RCC 7860 (cell line): ENCODE data around the gene MESP2.
"Not testable (repeated sequence)": the region's sequence is repeated elsewhere in the genome, so short reads cannot be mapped to it uniquely, and the experiment has no call there.

Experiments used
- DNase-seq: peaks from one replicate; pipeline ENCODE4 v3.0.0-alpha.2; 2015; ENCODE audit warnings: low spot score
- FAIRE-seq: peaks from 2 replicates; lab custom pipeline; 2012; peaks lifted over from hg19 to GRCh38; lab: Jason Lieb, UNC

The MESP2 gene

DNA sequence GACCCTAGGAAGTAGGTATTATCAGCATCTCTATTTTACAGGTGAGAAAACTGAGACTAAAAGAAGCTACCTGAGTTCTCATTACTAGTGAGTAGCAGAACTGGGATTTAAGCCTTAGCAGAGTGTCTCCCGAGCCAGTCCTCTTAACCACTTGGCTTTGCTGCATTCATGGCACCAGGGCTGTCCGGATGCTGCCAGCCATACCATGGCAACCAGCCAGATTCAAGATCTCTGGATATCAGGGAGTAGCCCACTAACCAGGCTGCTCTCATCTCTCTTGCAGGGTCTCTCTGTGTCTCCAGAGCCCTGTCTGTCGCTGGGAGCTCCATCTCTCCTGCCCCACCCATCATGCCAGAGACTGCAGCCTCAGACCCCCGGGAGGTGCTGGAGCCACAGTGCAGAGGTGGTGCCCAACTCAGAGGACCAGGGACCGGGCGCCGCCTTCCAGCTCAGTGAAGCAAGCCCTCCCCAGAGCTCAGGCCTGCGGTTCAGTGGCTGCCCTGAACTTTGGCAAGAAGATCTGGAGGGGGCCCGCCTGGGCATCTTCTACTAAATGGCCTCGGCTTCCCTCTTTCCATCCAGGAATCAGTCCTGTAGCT is 1.7 kb downstream of the MESP2 start:
- FAIRE-seq (no peak), DNase-seq (no peak)

DNA sequence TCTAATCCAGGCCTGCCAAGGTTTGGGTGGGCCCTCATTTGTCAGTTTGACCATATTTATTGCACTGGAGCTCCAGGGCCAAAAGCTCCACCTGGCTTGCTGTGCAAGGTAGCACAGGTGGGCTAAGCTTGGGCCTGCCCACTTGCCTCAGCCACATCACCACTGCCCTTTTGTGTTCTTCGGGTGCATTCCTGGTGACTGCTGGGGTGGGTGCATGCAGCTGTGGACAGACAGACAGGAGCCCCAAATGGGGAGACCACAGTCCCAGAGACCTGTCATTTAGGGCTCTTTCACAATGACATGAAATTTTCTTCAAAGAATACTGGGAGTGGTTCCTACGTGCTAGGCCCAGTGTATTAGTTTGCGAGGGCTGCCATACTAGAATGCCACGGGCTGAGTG is 2.7 kb downstream of the MESP2 start:
- FAIRE-seq, result no peak
- no peak for DNase-seq

DNA sequence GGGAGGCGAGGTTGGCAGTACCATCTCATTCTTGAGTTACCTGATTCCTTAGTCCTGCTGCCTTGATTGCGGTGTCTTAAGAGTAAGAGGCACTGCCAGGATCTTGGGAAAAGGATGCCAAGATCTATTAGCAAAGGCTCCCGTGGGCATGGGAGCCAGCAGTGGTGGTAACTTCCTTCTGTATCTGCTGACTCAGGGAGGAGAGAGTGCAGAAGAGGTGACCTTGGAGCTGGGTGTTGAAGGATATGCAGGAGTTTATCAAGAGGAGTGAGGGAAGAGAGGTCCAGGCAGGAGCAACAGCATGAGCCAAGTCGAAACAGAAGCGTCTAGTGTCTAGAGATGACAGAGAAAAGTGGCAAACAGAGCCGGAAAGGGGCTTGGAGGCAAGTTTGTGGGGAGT is 4.5 kb downstream of the MESP2 start:
- FAIRE-seq (no peak), DNase-seq (no peak)

DNA sequence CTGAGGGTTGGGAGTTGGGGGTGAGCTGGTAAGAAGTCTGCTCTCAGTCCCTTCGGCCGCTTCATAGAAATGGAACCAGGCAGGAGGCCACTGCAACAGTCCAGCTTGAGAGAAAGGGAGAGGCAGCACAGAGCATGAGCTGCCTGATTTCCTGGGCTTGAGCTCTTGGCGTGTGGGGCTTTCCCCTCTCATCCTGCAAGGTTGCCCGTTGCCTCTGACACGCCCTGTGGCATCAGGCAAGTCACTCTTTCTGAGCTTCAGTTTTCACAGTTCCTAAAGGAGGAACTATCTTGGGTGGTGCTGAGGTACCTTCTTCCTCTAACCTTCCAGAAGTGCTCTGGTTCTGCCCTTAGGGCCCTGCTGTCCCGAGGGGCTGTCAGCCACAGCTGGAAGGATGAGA is 4.9 kb downstream of the MESP2 start:
- FAIRE-seq, result no peak
- peak; percentile 45 for DNase-seq

DNA sequence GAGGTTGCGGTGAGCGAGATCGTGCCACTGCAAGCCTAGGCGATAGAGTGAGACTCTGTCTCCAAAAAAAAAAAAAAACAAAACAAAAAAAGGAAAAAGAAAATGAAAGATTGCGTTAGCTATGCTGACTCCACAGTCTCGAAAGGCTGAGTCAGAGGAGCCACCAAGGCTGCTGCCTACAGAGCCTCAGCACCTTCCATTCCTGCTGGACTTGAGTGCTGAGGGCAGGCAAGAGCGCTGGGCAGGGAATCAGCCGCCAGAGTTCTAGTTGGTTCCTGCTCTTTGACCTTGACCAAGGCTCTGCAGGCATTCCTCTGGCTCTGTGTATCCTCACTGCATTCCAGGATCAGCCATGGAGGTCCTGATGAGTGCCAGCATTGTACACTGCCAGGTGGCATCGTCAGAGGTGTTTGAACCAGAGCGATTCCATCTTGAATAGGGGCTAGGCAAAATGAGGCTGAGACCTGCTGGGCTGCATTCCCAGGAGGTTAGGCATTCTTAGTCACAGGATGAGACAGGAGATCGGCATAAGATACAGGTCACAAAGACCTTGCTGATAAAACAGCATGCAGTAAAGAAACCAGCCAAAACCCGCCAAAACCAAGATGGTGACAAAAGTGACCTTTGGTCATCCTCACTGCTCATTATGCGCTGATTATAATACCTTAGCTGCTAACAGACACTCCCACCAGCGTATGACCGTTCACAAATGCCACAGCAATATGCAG is 5.9 kb downstream of the MESP2 start:
- DNase-seq (peak; percentile 71), FAIRE-seq (peak; percentile 18)

DNA sequence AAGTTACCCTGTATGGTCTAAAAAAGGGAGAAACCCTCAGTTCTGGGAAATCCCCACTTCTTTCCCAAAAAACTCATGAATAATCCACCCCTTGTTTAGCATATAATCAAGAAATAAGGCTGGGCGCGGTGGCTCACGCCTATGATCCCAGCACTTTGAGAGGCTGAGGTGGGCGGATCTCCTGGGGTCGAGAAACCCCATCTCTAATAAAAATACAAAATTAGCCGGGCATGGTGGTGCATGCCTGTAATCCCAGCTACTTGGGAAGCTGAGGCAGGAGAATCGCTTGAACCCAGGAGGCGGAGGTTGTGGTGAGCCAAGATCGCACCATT is 6.5 kb downstream of the MESP2 start:
- not testable (repeated sequence) for FAIRE-seq, DNase-seq

DNA sequence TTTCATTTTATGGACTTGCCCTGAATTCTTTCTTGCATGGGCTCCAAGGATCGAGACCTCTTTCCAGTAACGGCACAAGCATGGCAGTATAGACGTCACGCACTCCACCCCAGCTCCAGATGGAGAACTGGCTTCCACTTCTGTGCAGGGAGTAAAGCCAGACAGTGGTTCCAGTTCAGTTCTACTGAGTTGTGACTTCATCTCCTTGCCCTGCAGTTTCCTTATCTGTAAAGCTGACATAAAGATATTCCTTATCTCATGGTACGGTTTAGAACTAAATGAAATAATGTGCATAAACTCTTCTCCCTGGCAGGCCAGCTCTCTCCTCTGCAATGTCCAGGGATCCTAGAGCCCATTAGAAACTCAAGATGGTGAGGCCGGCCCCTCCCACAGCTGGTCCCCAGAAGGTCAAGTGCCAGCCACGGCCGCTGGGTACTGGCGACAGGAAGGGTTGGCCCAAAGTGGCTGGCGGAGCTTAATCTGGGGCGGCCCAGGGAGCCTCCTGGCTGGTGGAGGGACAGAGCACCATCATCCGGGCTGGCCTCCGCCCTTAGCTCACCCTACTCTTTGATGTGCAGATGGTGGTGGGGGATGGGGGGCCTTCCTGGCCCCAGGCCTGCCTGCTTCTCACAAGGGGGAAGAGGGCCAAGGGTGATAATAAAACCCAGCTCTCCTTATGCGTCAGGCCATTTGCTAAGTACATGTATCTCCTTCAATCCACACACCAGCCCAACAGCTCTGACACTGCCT is 7.2 kb downstream of the MESP2 start:
- DNase-seq (no peak), FAIRE-seq (no peak)

DNA sequence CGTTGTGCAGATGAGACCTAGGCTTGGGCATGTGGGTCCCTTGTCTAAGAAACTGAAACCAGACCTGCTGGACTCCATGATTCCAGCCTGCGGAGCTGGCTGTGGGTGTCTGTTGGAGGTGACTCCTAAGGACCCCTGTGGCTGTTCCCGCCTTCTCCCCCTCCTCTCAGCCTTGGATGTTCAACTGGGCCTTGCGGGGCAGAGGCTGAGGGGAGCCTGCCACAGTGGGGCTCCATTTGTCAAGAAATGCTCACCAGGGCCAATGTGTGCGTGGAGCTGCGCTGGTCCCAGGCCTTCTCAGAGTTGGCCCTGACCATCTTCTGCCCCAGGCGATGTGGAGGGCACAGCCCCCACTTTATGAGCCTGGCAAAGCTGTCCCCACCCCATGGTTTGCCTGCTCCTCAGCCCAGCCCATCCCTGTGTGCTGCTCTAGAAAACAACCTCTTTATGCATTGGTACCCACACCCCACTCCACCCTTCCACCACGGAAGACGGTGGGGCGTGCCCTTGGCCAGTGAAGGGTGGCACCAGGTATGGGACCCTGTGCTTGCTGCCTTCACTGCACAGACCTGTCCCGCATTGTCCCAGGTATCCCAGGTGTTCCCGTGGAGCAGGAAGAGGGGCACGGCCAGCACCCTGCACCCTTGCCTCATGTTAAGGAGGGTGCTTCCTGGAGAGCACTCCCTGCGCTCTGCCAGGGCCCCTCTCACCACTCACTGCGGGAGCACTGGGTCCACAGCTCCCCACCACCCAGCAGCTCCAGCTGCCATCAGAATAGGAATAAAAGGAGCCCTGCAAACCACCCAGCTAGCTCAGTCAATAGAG is 7.9 kb downstream of the MESP2 start:
- FAIRE-seq, result no peak
- DNase-seq, result no peak

DNA sequence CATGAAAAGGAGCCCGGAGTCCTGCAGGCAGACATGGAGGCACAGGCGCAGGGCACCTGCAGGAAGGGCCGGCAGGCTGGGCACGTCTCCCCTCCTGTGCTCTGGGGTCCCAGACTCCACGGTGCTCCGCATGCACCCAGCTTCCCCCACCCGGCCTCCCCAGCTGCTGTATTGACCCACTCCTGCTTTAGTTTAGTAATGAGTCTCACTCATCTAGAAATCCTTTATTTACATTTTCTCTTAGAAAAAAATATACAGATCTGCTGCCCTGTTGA is 8.5 kb downstream of the MESP2 start:
- FAIRE-seq (no peak), DNase-seq (no peak)

DNA sequence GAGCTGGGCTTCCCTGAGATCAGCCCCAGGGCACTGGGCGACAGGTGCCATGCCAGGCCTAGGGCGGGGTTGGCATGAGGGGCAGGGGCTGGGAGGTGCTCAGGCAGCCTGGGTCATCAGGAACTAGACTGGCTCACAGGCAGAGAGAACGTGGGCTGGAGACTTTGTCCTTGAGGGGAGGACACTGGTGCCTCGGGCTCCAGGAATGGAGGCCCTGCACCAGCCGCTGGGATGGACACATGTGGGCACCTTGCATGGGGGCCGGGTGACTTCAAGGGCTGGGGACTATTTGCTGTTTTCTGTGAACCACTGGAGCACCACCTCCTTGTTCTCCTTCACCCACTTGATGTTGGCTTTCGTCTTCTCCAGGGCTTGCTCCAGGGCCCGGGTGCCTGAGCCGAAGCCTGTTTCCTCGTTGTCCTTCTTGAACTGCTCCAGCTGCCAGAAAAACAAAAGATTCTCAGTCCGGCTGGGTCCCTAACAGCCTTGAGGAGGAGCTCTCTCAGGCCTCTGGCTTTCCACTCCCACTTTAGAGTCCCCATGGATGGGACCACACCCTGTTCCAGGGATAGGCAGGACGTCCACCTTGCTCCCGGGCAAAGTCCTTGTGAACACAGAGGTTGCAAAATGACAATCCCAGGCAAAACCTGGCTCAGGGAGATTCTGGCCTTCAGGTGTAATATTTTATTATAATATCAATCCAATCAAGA is 9.1 kb downstream of the MESP2 start:
- FAIRE-seq (no peak), DNase-seq (no peak)

DNA sequence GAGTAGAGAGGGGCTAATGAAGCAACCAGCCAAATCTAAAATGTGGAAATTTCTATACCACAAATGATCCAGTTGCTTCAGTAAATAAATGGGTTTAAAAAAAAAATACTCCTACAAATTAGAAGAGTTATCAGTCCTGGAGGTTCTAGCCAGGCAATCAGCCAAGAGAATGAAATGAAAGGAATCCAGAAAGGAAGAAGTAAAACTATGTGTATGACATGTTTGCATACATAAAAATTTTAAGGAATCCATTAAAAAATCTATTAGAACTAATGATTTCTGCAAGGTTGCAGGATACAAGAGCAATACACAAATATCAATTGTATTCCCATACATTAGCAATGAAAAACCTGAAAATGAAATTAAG is 9.6 kb downstream of the MESP2 start:
- no peak for FAIRE-seq

DNA sequence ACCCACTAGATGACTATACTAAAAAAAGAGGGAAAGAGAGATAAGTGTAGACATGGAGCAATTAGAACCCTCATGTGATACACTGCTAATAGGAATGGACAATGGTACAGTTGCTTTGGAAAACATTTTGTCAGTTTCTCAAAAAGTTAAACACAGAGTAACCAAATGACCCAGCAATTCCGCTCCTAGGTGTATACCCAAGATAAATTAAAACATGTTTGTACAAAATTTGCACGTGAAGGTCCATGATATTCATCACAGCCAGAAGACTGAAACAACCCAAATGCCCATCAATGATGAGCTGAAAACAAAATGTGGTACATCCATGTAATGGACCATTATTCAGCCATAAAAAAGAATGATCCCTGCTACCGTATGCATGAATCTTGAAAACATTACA is 11.8 kb downstream of the MESP2 start:
- DNase-seq (no peak), FAIRE-seq (no peak)

More for the DNA sequence above, 9.6 kb downstream of the MESP2 start:
- DNase-seq, result no peak

DNA sequence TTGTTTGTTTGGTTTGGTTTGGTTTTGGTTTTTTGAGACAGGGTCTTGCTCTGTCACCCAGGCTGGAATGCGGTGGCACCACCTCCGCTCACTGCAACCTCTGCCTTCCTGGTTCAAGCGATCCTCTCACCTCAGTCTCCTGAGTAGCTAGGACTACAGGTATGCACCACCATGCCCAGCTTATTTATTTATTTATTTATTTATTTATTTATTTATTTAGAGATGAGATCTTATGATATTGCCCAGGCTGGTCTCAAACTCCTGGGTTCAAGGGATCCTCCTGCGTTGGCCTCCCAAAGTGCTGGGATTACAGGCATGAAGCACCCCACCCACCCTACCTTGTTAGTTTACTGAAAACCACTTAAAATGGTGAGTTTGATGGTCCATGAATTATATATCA is 12.5 kb downstream of the MESP2 start:
- DNase-seq, FAIRE-seq: not testable (repeated sequence)

DNA sequence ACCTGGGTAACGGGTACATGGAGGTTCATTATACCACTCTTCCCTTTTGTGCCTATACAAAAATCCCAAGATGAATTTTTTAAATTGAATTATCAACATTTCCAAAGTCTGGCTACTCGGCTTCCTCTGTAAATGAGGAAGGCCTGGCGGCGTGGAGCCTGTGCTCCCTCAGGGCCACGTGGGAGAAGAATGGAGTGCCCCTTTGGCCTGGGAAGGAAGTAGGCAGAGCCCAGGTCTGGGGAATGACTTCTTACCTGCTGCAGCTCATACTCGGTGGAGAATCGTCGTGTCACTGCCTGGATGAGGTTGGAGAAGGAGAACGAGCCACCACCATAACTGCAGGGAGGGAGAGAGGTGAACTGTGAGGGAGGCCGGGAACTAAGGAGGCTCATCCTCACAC is 14.1 kb downstream of the MESP2 start:
- no peak for DNase-seq
- FAIRE-seq, result no peak

DNA sequence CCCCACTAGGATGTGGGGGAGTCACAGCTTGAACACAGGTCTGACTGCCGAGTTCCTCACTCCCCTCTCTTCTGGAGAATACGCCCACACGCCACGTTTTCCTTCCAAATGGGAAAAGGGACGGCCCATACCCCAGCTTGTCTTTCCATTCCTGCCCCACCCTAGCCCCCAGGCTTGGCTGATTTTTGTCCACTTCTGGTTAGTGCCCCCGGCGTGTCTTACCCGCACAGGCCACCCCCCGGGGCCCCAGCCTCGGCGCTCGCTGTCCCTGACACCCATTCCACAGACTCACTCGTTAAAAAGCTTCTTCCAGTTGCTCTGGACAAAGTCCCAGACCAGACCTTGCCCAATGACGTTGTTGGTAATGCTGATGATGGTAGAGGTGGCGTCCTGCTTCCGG is 14.5 kb downstream of the MESP2 start:
- no peak for DNase-seq
- FAIRE-seq, result no peak

DNA sequence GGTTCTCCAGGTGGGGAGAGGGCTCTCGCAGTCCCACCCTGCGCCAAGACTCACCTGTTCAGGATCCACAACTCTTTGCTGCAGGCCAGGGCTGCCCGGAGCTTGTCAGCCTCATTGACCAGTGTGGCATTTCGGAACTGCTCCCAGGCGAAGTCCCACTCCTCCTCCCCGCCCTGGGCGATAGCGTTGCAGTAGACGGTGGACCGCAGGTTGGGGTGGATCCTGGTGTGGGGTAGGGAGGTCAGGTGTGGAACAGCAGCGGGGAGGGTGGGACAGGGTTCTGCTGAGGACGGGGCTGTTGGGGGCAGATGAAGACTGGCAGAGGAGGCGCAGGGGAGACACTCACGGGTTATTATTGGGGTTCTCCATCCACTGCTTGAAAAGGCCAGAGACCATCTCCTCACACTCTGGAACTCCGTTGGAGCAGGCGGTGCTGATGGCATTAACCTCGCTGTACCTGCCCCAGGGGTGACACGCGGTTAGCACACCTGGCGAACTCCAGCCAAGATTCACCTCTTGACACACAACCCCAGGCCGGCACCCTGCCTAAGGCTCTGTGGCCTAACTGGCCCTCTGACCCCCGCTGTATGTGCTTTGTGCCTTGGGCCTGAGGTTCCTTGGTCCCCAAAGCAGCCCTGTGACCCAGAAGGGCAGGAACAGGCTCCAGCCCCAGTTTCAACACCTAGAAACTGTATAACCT is 16.1 kb downstream of the MESP2 start:
- DNase-seq, result no peak
- no peak for FAIRE-seq

DNA sequence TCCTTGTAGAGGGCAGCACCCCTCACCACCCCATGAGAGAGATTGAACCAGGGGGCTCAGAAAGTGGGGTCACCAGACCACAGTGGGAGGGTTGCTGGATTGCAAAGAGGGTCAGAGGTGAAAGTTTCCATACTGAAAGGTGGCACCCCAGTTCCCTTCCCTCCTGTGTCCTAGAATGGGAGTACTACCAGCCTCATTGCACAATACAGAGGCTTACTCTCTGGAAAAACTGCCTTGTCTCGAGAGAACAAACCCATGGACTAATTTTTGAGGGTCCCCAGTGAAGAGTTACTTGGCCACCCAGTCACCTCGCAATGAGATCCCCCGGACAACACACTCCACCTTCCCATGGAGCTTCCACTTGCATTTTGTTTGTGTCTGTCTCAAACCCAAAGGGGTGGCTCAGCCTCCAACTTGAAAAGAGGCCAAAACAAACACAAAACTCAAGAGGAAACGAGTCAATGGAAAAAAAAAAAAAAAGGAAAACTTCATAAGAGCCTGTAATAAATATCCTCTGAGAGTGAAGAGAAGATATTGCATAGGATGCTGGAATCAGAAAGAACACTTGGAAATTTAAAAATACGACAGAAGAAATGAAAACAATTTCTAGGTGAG is 18.6 kb downstream of the MESP2 start:
- FAIRE-seq (no peak), DNase-seq (no peak)

DNA sequence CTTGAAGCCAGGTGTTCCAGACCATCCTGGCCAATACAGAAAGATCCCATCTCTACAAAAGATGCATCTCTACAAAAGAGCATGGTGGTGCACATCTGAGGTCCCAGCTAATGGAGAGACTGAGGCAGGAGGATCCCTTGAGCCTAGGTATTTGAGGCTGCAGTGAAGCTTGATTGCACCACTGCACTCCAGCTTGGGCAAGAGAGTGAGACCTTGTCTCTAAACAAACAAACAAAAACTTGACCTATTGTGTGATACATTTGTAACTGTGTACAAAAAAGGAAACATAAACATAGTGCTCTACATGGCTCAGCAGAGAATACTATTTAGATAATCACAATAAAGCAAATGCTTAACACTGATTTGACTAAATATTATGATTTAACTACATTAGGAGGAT is 19.9 kb downstream of the MESP2 start:
- DNase-seq, result no peak
- FAIRE-seq, result no peak

DNA sequence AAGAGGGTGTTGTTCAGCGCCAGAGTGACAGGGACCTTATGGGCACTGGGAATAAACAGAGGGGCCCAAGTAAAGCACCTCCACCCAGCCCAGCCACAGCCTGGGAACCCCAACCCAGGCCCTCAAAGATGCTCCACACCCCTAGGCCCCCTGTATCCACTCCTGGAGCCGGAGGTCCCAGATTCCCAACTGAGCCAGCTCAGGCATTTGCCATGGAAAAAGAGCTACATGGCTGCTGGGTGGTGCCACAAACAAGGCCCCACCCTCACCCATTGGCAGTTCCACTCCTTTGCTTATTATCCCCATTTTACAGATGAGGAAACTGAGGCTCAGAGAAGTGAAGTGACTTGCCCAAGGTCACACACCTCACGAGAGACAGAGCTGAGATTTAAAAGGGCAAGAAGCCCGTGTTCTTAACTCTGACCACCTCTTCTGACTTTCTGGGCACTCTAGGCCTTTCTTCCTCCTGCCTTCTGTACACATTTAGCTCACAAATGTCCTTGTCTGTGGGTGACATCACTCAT is 21.6 kb downstream of the MESP2 start:
- no peak for FAIRE-seq
- DNase-seq, result no peak
